ENCODE data around the gene SLC15A5.

DNA sequence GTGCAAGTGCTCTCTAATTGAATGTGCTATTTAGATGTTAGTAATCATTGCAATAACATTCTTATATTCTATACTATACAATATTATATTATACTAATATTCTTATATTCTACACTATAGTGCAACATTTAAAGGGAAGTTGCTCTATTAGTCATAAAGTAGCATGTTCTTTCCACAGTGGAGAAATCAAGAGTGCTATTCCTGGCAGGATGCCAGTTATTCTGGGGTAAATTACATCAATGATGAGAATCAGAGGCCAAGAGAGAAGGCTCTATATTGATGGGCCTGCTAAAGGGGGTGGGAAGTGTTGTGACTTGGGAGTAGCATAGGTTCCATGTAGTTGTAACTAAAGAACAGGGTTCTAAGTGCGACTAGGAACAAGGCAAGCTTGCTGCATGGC, 121.5 kb downstream of the SLC15A5 start:
- TF ChIP-seq, protein P1, sequence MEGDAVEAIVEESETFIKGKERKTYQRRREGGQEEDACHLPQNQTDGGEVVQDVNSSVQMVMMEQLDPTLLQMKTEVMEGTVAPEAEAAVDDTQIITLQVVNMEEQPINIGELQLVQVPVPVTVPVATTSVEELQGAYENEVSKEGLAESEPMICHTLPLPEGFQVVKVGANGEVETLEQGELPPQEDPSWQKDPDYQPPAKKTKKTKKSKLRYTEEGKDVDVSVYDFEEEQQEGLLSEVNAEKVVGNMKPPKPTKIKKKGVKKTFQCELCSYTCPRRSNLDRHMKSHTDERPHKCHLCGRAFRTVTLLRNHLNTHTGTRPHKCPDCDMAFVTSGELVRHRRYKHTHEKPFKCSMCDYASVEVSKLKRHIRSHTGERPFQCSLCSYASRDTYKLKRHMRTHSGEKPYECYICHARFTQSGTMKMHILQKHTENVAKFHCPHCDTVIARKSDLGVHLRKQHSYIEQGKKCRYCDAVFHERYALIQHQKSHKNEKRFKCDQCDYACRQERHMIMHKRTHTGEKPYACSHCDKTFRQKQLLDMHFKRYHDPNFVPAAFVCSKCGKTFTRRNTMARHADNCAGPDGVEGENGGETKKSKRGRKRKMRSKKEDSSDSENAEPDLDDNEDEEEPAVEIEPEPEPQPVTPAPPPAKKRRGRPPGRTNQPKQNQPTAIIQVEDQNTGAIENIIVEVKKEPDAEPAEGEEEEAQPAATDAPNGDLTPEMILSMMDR (IDR thresholded peaks at IDR 0.05), result no peak
- TF ChIP-seq POLR2AphosphoS5 (IDR thresholded peaks at IDR 0.05) (no peak), POLR2A (IDR thresholded peaks at IDR 0.05) (no peak), EP300 (IDR thresholded peaks at IDR 0.05) (no peak)
